Endothelial cell of umbilical vein (primary cell): ENCODE measurements around the gene P2RX4.

Source experiments
- CTCF ChIP-seq, 2 donors: IDR thresholded peaks; 1 replicate in 1 of 2; 2 replicates in 1 of 2; pipeline ENCODE4 v1.5.1; 2011; ENCODE audit warnings: low read length in 2 of 2, mild to moderate bottlenecking in 2 of 2, moderate library complexity in 2 of 2, control low read depth in 1 of 2, inconsistent platforms in 1 of 2, low read depth in 1 of 2; ENCODE audit not compliant: insufficient read depth in 1 of 2; ENCODE audit errors: extremely low read depth in 1 of 2
- POLR2A ChIP-seq: IDR thresholded peaks from 2 replicates; pipeline ENCODE4 v1.6.1; 2012; ENCODE audit warnings: low read depth, mild to moderate bottlenecking, control low read depth, low read length
- POLR2AphosphoS5 ChIP-seq: IDR thresholded peaks from 2 replicates; pipeline ENCODE4 v1.6.1; 2012; ENCODE audit warnings: low read depth, mild to moderate bottlenecking, control low read depth, low read length, moderate library complexity; ENCODE audit not compliant: insufficient read depth

GRCh38 chr12:121260091-121260490 is 50.2 kb downstream of the P2RX4 start:
- TF ChIP-seq CTCF (IDR thresholded peaks at IDR 0.05; ENCODE audit: extremely low read depth in 1 of 2, insufficient read depth in 1 of 2, low read depth in 1 of 2, low read length in 2 of 2) (no peak), POLR2AphosphoS5 (no peak), POLR2A (no peak)
